Astrocyte of the spinal cord (primary cell): ENCODE data around the gene SUGT1.

ENCODE experiments used
- DNase-seq: peaks from one replicate; pipeline ENCODE4 v3.0.0; 2011; ENCODE audit warnings: low read depth, low spot score
- H3K4me3 ChIP-seq: 2 replicates; pipeline ENCODE4 v1.5.1; 2011; ENCODE audit warnings: low read depth, mild to moderate bottlenecking, low read length, moderate library complexity
- CTCF ChIP-seq: IDR thresholded peaks from 2 replicates; pipeline ENCODE4 v1.5.1; 2012; ENCODE audit warnings: low read depth, mild to moderate bottlenecking, low read length, inconsistent platforms
- in situ Hi-C: cut with HindIII; loops from 2 replicates; pipeline ENCODE4 v1.10.0; 2017; ENCODE audit warnings: low sequenced_read_pairs

The SUGT1 gene

GRCh38 chr13:52737965-52738364 lies 85.3 kb downstream of the SUGT1 start:
- DNase-seq, result no peak
- H3K4me3 ChIP-seq, result no peak overlapping the region
- in situ Hi-C loops, result no loop called here
- TF ChIP-seq CTCF, result no peak

GRCh38 chr13:52738719-52739467 lies 86.3 kb downstream of the SUGT1 start:
- no peak for DNase-seq
- in situ Hi-C loops, result no loop called here
- H3K4me3 ChIP-seq, result peak overlapping the region; percentile 13
- peak; percentile 56 for TF ChIP-seq CTCF

- TF ChIP-seq CTCF, result no peak
- DNase-seq, result no peak
- in situ Hi-C loops, result no loop called here
- H3K4me3 ChIP-seq, result peak within 1 kb of the TSS; percentile 13
Observed at GRCh38 chr13:52739468-52740071, 86.9 kb downstream of the SUGT1 start, which contains the start of gene CNMD. TSS of gene CNMD (minus strand) at chr13:52739820. CDS start at chr13:52739701, 119 bp downstream.

- no peak overlapping the region for H3K4me3 ChIP-seq
- TF ChIP-seq CTCF, result no peak
- in situ Hi-C loops, result no loop called here
- DNase-seq, result no peak
Observed at GRCh38 chr13:52743569-52743968, 90.9 kb downstream of the SUGT1 start.

GRCh38 chr13:52743988-52744387 lies 91.4 kb downstream of the SUGT1 start:
- H3K4me3 ChIP-seq, result no peak overlapping the region
- no peak for DNase-seq
- no peak for TF ChIP-seq CTCF
- in situ Hi-C loops, result no loop called here

- TF ChIP-seq CTCF, result no peak
- DNase-seq, result no peak
- in situ Hi-C loops, result no loop called here
- H3K4me3 ChIP-seq, result no peak overlapping the region
Observed at GRCh38 chr13:52744842-52745375, 92.3 kb downstream of the SUGT1 start.
